NB4 (cell line): ENCODE measurements around the gene MYNN.

Source experiments
- CTCF ChIP-seq: IDR thresholded peaks from one replicate; pipeline ENCODE4 v1.5.1; 2012; ENCODE audit warnings: low read depth, low read length
- MYC ChIP-seq: IDR thresholded peaks from 2 replicates; pipeline ENCODE4 v1.6.1; 2011; ENCODE audit warnings: low read depth, low read length
- POLR2A ChIP-seq: IDR thresholded peaks from 2 replicates; pipeline ENCODE4 v1.6.1; 2011; ENCODE audit warnings: mild to moderate bottlenecking; ENCODE audit not compliant: insufficient read length; ENCODE audit errors: extremely low read depth

DNA sequence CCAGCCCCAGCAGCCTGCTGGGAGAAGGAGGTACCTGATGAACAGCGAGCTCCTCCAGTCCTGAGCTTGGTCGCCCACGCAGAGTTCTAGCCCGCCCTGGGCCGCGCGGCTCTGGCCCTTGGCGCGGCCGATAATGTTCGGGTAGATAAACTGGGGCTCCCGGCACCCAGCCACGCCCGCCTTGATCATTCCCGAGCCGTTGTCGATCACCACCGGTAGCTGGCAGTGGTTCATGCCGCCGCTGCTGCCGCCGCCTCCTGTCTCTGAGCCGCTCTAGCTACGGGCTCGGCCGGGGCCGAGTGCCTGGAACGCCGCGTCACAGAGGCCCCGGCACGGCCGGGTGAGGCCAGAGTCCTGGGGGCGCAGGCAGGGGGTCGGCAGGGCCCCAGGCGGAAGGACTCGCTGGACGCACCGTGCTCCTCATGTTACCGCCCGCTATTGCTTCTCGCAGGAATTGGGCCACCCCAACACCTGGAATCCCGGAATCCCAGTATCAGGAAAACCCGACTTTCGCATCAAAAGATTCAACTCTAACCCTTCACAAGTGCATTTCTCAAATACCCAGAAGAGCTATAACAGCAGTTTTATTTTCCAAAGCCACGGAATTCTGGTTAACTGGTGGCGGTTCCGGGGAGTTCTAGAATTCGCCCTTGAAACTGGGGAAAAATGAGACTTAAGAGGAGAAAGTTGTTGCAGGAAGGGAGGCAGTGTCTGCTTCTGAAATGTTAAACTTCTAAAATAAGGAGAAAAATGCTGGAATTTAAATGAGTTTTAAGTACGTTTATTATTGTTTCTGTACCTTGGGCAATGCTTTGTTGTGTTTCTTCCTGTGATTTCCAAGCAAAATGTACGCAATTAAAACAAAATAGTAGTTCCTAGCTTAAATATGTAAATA lies 3.7 kb upstream of the MYNN start, which contains the start of gene ACTRT3:
- no peak for TF ChIP-seq POLR2A
- no peak for TF ChIP-seq MYC
- TF ChIP-seq CTCF, result no peak
